GM12864 (cell line): ENCODE data around the gene DLGAP4.

Experiments used
- DNase-seq: peaks from one replicate; pipeline ENCODE4 v3.0.0-alpha.2; 2011; ENCODE audit warnings: low read depth
- H3K4me3 ChIP-seq: 2 replicates; pipeline ENCODE4 v1.5.1; 2011; ENCODE audit warnings: mild to moderate bottlenecking, low read depth, low read length, control low read depth
- CTCF ChIP-seq: IDR thresholded peaks from 2 replicates; pipeline ENCODE4 v1.5.1; 2011; ENCODE audit warnings: low read depth, mild to moderate bottlenecking, moderate library complexity, low read length, control low read depth, inconsistent platforms; ENCODE audit errors: missing control alignments

DLGAP4 gene

GRCh38 chr20:36523341-36523740, 217.2 kb downstream of the DLGAP4 start:
- no peak for TF ChIP-seq CTCF
- no peak for DNase-seq

DNA sequence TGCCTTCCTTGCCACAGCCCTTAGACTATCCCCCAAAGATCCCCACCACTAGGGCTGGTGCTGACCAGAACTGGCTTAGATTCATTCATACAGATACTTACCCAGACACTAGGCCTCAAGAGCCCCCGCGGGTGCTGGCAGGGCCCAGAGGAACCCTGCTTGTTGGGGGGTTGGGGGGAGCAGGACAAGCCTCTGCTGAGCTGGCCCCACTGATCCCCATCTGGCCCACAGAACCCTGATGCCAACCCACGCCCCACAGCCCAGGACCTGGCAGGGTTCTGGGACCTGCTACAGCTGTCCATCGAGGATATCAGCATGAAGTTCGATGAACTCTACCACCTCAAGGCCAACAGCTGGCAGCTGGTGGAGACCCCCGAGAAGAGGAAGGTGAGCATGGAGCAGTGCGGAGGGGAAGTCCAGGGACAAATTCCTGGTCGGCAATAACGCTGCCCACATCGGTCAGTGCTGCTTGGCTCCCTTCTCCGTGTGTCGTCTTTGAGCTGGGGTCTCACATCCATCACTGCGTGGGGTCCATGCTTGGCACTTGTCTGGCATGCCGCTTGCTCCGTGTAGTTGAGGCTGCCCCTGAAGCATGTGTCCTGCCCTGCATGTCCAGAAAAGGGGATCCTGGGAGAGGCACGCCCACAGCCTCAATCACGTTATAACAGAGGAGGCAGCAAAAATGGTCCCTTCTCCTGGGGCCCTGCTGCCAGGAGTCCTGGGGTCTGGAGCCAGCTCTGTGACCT, 219.7 kb downstream of the DLGAP4 start:
- no peak for TF ChIP-seq CTCF
- no peak for DNase-seq
- no peak overlapping the region for H3K4me3 ChIP-seq

More at GRCh38 chr20:36523341-36523740, 217.2 kb downstream of the DLGAP4 start:
- no peak overlapping the region for H3K4me3 ChIP-seq

DNA sequence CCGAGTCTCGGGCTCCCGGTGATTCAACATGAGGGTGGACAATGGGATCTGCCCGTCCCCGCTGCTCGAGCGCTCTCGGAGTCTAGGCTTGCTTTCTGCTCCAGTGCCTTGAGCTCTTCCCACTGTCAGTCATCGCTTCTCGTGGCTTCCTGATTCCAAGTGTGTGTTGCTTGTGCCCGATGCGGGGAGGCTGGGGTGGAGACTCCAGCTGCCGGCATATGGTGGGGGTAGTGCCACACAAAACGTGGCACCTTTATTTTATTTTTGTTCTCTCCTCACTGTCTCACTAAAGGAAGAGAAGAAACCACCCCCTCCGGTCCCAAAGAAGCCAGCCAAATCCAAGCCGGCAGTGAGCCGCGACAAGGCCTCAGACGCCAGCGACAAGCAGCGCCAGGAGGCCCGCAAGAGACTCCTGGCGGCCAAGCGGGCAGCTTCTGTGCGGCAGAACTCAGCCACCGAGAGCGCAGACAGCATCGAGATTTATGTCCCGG, 220.4 kb downstream of the DLGAP4 start:
- DNase-seq, result no peak
- no peak for TF ChIP-seq CTCF
- H3K4me3 ChIP-seq, result no peak overlapping the region

DNA sequence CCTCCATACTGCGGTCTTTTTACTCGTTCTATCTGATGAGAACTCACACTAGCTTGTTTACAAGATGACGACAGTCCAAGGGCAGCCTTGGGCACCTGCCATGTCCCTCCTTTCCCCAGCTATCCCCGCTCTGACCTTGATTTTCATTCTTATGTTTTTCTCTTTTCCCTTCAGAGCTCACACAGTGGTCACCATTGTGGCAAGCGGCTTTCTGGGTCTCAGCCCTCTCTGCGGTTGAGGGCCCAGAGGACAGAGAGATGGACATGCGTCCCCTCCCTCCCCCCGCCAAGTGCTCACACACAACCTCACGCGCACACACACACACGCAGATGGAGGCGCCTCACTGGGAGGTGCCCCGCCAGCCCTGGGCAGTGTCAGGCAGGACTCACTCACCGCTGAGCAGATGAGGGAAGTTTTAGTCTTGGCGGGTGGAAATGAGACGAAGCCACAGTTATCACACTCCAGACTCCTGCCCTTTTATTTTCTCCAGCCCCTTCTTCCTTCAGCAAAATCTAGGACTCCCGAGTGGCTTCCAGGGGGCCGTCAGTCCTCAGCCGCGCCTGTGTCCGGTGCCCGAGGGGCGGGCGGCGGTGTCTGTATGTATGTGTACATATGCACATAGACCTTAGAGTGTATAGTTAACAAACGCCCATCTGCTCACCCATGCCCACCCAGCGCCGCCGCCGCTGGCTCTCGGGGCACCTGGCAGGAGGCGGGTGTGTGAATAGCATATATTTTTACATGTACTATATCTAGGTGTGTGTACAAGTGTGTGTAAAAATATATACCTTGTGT, 221.4 kb downstream of the DLGAP4 start:
- no peak for DNase-seq
- no peak overlapping the region for H3K4me3 ChIP-seq
- no peak for TF ChIP-seq CTCF

GRCh38 chr20:36528176-36528874, 222.2 kb downstream of the DLGAP4 start:
- H3K4me3 ChIP-seq, result no peak overlapping the region
- no peak for DNase-seq
- no peak for TF ChIP-seq CTCF

DNA sequence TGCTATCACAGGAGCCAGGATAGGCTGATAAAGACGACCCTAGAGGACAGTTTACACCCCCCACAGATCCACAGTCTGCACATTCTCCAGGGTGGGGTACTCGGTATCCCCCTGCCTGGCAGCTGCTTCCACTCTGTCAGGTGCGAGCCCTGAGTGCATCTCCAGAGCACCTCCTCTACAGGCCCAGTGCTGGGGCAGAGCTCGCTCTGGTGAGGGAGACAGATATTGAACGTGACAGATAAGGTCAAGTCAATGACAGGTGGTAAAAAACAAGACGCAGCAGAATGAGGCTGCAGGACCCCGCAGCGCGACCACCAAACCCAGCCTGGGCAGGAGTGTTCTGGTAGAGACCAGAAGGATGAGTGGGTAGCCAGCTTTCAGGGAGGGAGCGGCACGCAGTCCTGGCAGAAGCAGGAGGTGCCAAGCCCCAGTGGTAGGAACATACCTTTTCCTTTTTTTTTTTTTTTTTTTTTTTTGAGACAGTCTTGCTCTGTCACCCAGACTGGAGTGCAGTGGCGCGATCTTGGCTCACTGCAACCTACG, 222.8 kb downstream of the DLGAP4 start:
- H3K4me3 ChIP-seq, result no peak overlapping the region
- no peak for TF ChIP-seq CTCF
- no peak for DNase-seq
